ENCODE results near the gene RASL10B. TPM values are rescaled to one million over a fixed set of nuclear protein-coding genes. Genes with fewer than 3 reads are reported as not detected.

Gene RASL10B
- total RNA-seq, 1 donor from 2014 or later: 4.8 TPM

- Mint-ChIP-seq H3K36me3 (no peaks in the 10 kb centered on the region), H3K9me3 (no peaks in the 10 kb centered on the region), H3K4me3 (no peak overlapping the region), H3K27ac (peak overlapping the region; percentile 25), H3K27me3 (ENCODE audit: insufficient read depth, low read depth) (peaks cover 8% of the 10 kb centered on the region), H3K4me1 (peaks cover 30% of the 10 kb centered on the region)
- no peaks in the 10 kb centered on the region for H3K79me2 ChIP-seq (ENCODE audit: low read depth)
- peaks cover 30% of the 10 kb centered on the region for H3K4me1 ChIP-seq
- no peak overlapping the region for H3K4me3 ChIP-seq
- no peaks in the 10 kb centered on the region for H4K20me1 ChIP-seq (ENCODE audit: low read depth)
- no peak for DNase-seq (ENCODE audit: low spot score)
- peak overlapping the region; percentile 12 for H3K4me2 ChIP-seq
- TF ChIP-seq EZH2 (IDR thresholded peaks at IDR 0.05) (no peak), EZH2phosphoT487 (IDR thresholded peaks at IDR 0.05) (no peak)
- H3K9me3 ChIP-seq (ENCODE audit: low read depth): no peaks in the 10 kb centered on the region
- H3F3A ChIP-seq (ENCODE audit: low read depth): peaks cover 5% of the 10 kb centered on the region
- H2AFZ ChIP-seq (replicated peaks): peak overlapping the region; percentile 86
- no peak overlapping the region for H3K9ac ChIP-seq
- H3K27me3 ChIP-seq: no peaks in the 10 kb centered on the region
- no peak overlapping the region for H3K27ac ChIP-seq
- no peaks in the 10 kb centered on the region for H3K36me3 ChIP-seq
Measured at GRCh38 chr17:35774499-35774898, 43.1 kb downstream of the RASL10B start.

- peaks cover 30% of the 10 kb centered on the region for H3K4me1 ChIP-seq
- peak overlapping the region; percentile 57 for H3K27ac Mint-ChIP-seq
- no peaks in the 10 kb centered on the region for H3K36me3 ChIP-seq
- no peaks in the 10 kb centered on the region for H3K9me3 Mint-ChIP-seq
- peaks cover 5% of the 10 kb centered on the region for H3F3A ChIP-seq (ENCODE audit: low read depth)
- H3K27ac ChIP-seq: no peak overlapping the region
- no peaks in the 10 kb centered on the region for H3K27me3 ChIP-seq
- H3K4me3 ChIP-seq: no peak overlapping the region
- no peaks in the 10 kb centered on the region for H3K36me3 Mint-ChIP-seq
- TF ChIP-seq EZH2 (IDR thresholded peaks at IDR 0.05): no peak
- TF ChIP-seq CTCF (IDR thresholded peaks at IDR 0.05): no peak
- no peak for TF ChIP-seq EZH2phosphoT487 (IDR thresholded peaks at IDR 0.05)
- H3K4me1 Mint-ChIP-seq: peaks cover 30% of the 10 kb centered on the region
- H3K79me2 ChIP-seq (ENCODE audit: low read depth): no peaks in the 10 kb centered on the region
- no peak overlapping the region for H3K4me2 ChIP-seq
- H2AFZ ChIP-seq (replicated peaks): peak overlapping the region; percentile 86
- H3K4me3 Mint-ChIP-seq: no peak overlapping the region
- DNase-seq (ENCODE audit: low spot score): no peak
- H3K9ac ChIP-seq: no peak overlapping the region
- no peaks in the 10 kb centered on the region for H4K20me1 ChIP-seq (ENCODE audit: low read depth)
- H3K9me3 ChIP-seq (ENCODE audit: low read depth): no peaks in the 10 kb centered on the region
- H3K27me3 Mint-ChIP-seq (ENCODE audit: insufficient read depth, low read depth): peaks cover 9% of the 10 kb centered on the region
Measured at GRCh38 chr17:35775039-35775438, 43.6 kb downstream of the RASL10B start.

GRCh38 chr17:35775583-35775982 is 44.1 kb downstream of the RASL10B start:
- TF ChIP-seq EZH2phosphoT487 (IDR thresholded peaks at IDR 0.05) (no peak), EZH2 (IDR thresholded peaks at IDR 0.05) (no peak), CTCF (IDR thresholded peaks at IDR 0.05) (no peak)
- no peak overlapping the region for H3K4me3 ChIP-seq
- H3F3A ChIP-seq (ENCODE audit: low read depth): peaks cover 5% of the 10 kb centered on the region
- H3K4me2 ChIP-seq: no peak overlapping the region
- H3K9ac ChIP-seq: no peak overlapping the region
- H3K79me2 ChIP-seq (ENCODE audit: low read depth): no peaks in the 10 kb centered on the region
- H3K27ac Mint-ChIP-seq: no peak overlapping the region
- no peaks in the 10 kb centered on the region for H3K36me3 Mint-ChIP-seq
- H3K4me1 Mint-ChIP-seq: peaks cover 30% of the 10 kb centered on the region
- no peaks in the 10 kb centered on the region for H3K9me3 Mint-ChIP-seq
- H3K27me3 ChIP-seq: no peaks in the 10 kb centered on the region
- no peak for DNase-seq (ENCODE audit: low spot score)
- H3K4me1 ChIP-seq: peaks cover 30% of the 10 kb centered on the region
- H3K27ac ChIP-seq: no peak overlapping the region
- H3K9me3 ChIP-seq (ENCODE audit: low read depth): no peaks in the 10 kb centered on the region
- H3K4me3 Mint-ChIP-seq: no peak overlapping the region
- peaks cover 9% of the 10 kb centered on the region for H3K27me3 Mint-ChIP-seq (ENCODE audit: insufficient read depth, low read depth)
- no peak overlapping the region for H2AFZ ChIP-seq (replicated peaks)
- H4K20me1 ChIP-seq (ENCODE audit: low read depth): no peaks in the 10 kb centered on the region
- no peaks in the 10 kb centered on the region for H3K36me3 ChIP-seq

GRCh38 chr17:35778641-35779196 is 47.3 kb downstream of the RASL10B start:
- Histone ChIP-seq H3K36me3 (no peaks in the 10 kb centered on the region), H3K9ac (no peak overlapping the region), H3K4me2 (no peak overlapping the region), H3F3A (ENCODE audit: low read depth) (peaks cover 5% of the 10 kb centered on the region), H3K4me1 (peaks cover 16% of the 10 kb centered on the region), H3K79me2 (ENCODE audit: low read depth) (no peaks in the 10 kb centered on the region), H3K27me3 (no peaks in the 10 kb centered on the region), H4K20me1 (ENCODE audit: low read depth) (no peaks in the 10 kb centered on the region), H3K9me3 (ENCODE audit: low read depth) (no peaks in the 10 kb centered on the region), H2AFZ (replicated peaks) (no peak overlapping the region), H3K4me3 (no peak overlapping the region), H3K27ac (no peak overlapping the region)
- Mint-ChIP-seq H3K36me3 (no peaks in the 10 kb centered on the region), H3K9me3 (no peaks in the 10 kb centered on the region), H3K4me3 (no peak overlapping the region), H3K27ac (no peak overlapping the region), H3K27me3 (ENCODE audit: insufficient read depth, low read depth) (peaks cover 7% of the 10 kb centered on the region), H3K4me1 (peaks cover 16% of the 10 kb centered on the region)
- DNase-seq (ENCODE audit: low spot score): no peak
- TF ChIP-seq EZH2phosphoT487 (IDR thresholded peaks at IDR 0.05): no peak

Data from neural progenitor cell (in vitro differentiated cells).